Measurements from ENCODE around the gene SMYD3. TPM values are rescaled to one million over a fixed set of nuclear protein-coding genes. Genes with fewer than 3 reads are reported as not detected.

The SMYD3 gene
- polyA plus RNA-seq, 1 donor from 2014 or later = 48.6 TPM

DNA sequence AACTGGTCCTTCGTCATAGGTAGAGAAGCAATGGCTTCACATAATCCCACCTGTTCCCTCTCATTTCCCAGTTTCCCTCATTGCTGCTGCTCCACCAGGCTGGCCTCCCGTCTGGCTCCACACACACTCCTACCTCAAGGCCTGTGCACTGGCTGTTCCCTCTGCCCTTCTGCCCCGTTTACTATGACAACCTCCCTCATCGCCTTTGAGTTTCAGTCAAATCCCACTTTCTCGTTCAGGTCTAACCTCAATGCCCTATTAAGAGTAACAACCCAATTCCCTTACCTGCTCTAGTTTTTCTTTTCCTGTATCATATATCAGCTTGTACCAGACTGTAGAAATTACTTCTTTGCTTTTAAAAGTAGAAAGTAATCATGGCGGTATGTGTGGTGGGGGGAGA is 589.7 kb downstream of the SMYD3 start:
- Histone ChIP-seq H2AFZ (ENCODE audit: low read depth, low read length) (no peak overlapping the region), H3K36me3 (ENCODE audit: insufficient read depth, low read length) (no peaks in the 10 kb centered on the region), H3K9me2 (ENCODE audit: insufficient read depth, low read length) (no peaks in the 10 kb centered on the region), H3K27me3 (ENCODE audit: insufficient read depth, low read depth, low read length) (no peaks in the 10 kb centered on the region), H3K4me3 (ENCODE audit: low read length) (no peak overlapping the region), H3K79me2 (replicated peaks; ENCODE audit: insufficient read depth, low read length) (no peaks in the 10 kb centered on the region), H3K27ac (ENCODE audit: low read length) (no peak overlapping the region), H4K20me1 (ENCODE audit: insufficient read depth) (no peaks in the 10 kb centered on the region), H3K9ac (ENCODE audit: low read length) (no peak overlapping the region), H3F3A (ENCODE audit: insufficient read depth, low read length, poor library complexity, severe bottlenecking) (no peaks in the 10 kb centered on the region), H3K9me3 (ENCODE audit: low read length) (no peaks in the 10 kb centered on the region), H3K4me2 (ENCODE audit: low read length) (no peak overlapping the region)
- TF ChIP-seq RAD21 (conservative IDR thresholded peaks at IDR 0.05) = no peak
- no peak for TF ChIP-seq MXI1 (conservative IDR thresholded peaks at IDR 0.05; ENCODE audit: poor library complexity, severe bottlenecking)
- no peak for TF ChIP-seq REST (IDR thresholded peaks at IDR 0.05; ENCODE audit: borderline replicate concordance)

GRCh38 chr1:245915841-245916240 is 591.2 kb downstream of the SMYD3 start:
- no peak overlapping the region for H3K4me3 ChIP-seq (ENCODE audit: low read length)
- H3K9ac ChIP-seq (ENCODE audit: low read length) = no peak overlapping the region
- no peaks in the 10 kb centered on the region for H3F3A ChIP-seq (ENCODE audit: insufficient read depth, low read length, poor library complexity, severe bottlenecking)
- H3K36me3 ChIP-seq (ENCODE audit: insufficient read depth, low read length) = no peaks in the 10 kb centered on the region
- no peak overlapping the region for H3K4me2 ChIP-seq (ENCODE audit: low read length)
- no peaks in the 10 kb centered on the region for H3K9me3 ChIP-seq (ENCODE audit: low read length)
- no peaks in the 10 kb centered on the region for H3K27me3 ChIP-seq (ENCODE audit: insufficient read depth, low read depth, low read length)
- TF ChIP-seq POLR2AphosphoS5 (IDR thresholded peaks at IDR 0.05) = no peak
- no peak for TF ChIP-seq TAF1 (IDR thresholded peaks at IDR 0.05; ENCODE audit: low read depth)
- TF ChIP-seq REST (IDR thresholded peaks at IDR 0.05; ENCODE audit: borderline replicate concordance) = no peak
- no peak for TF ChIP-seq EZH2 (IDR thresholded peaks at IDR 0.05; ENCODE audit: borderline replicate concordance, insufficient read depth, low read length, poor library complexity, severe bottlenecking)
- TF ChIP-seq SMC3 (conservative IDR thresholded peaks at IDR 0.05; ENCODE audit: poor library complexity) = no peak
- TF ChIP-seq MXI1 (conservative IDR thresholded peaks at IDR 0.05; ENCODE audit: poor library complexity, severe bottlenecking) = no peak
- TF ChIP-seq EP300 (conservative IDR thresholded peaks at IDR 0.05; ENCODE audit: poor library complexity, severe bottlenecking) = no peak
- H3K9me2 ChIP-seq (ENCODE audit: insufficient read depth, low read length) = no peaks in the 10 kb centered on the region
- H3K27ac ChIP-seq (ENCODE audit: low read length) = no peak overlapping the region
- no peaks in the 10 kb centered on the region for H3K79me2 ChIP-seq (replicated peaks; ENCODE audit: insufficient read depth, low read length)
- H2AFZ ChIP-seq (ENCODE audit: low read depth, low read length) = no peak overlapping the region
- no peaks in the 10 kb centered on the region for H4K20me1 ChIP-seq (ENCODE audit: insufficient read depth)

All from neural cell (in vitro differentiated cells).